PFSK-1 (cell line): ENCODE measurements around the gene NAA40.

Experiments
- POLR2AphosphoS5 ChIP-seq: IDR thresholded peaks from 2 replicates; pipeline ENCODE4 v1.6.1; 2012; ENCODE audit warnings: low read depth, mild to moderate bottlenecking, control low read depth, low read length, moderate library complexity
- REST ChIP-seq, 2 experiments: IDR thresholded peaks; 2 replicates each; pipeline versions ENCODE4 v1.6.1 to v1.8.0; 2011 to 2012; ENCODE audit warnings: low read depth in 2 of 2, low read length in 2 of 2, control low read depth in 1 of 2, inconsistent platforms in 1 of 2, mild to moderate bottlenecking in 1 of 2, moderate library complexity in 1 of 2; ENCODE audit not compliant: insufficient read depth in 1 of 2
- SIN3A ChIP-seq: IDR thresholded peaks from 2 replicates; pipeline ENCODE4 v1.6.1; 2012; ENCODE audit warnings: mild to moderate bottlenecking, low read length, moderate library complexity, borderline replicate concordance; ENCODE audit not compliant: insufficient read depth
- TAF1 ChIP-seq: IDR thresholded peaks from 2 replicates; pipeline ENCODE4 v1.6.1; 2012; ENCODE audit warnings: low read length, control low read depth, borderline replicate concordance; ENCODE audit not compliant: insufficient read depth

GRCh38 chr11:63905179-63905578 lies 33.6 kb upstream of the NAA40 start:
- TF ChIP-seq POLR2AphosphoS5 (no peak), SIN3A (no peak), TAF1 (no peak), REST (IDR thresholded peaks at IDR 0.05; ENCODE audit: insufficient read depth in 1 of 2, low read depth in 2 of 2, low read length in 2 of 2) (no peak)
